HG03439 (cell line): Measurements from ENCODE around the gene MYO3B.
"Not testable (repeated sequence)": the region's sequence is repeated elsewhere in the genome, so short reads cannot be mapped to it uniquely, and the experiment has no call there.

Experiments used
- ATAC-seq: cut with Tn5 transposase; IDR thresholded peaks from one replicate; pipeline ENCODE4 v1.9.1; 2021; ENCODE audit warnings: mild to moderate bottlenecking, moderate library complexity; ENCODE audit not compliant: unreplicated experiment

MYO3B gene

GRCh38 chr2:170332676-170333402 lies 154.9 kb downstream of the MYO3B start:
- no peak for ATAC-seq

DNA sequence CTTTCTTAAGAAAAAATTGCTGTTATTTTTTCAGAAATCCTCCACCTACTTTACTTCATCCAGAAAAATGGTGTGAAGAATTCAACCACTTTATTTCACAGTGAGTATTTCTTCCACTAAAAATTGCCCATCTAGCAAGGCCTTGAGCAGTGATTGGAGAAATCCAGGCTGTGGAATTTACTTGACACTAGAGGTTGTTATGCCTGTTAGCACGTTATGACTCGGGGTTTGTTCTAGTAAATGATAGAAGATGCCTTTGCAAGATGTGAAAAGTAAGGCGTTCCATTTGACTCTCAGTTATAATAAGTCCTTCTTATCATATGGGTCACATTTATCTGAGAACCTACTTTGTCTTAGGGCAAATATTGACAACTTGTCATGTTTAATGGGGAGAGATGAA lies 157.4 kb downstream of the MYO3B start:
- no peak for ATAC-seq

DNA sequence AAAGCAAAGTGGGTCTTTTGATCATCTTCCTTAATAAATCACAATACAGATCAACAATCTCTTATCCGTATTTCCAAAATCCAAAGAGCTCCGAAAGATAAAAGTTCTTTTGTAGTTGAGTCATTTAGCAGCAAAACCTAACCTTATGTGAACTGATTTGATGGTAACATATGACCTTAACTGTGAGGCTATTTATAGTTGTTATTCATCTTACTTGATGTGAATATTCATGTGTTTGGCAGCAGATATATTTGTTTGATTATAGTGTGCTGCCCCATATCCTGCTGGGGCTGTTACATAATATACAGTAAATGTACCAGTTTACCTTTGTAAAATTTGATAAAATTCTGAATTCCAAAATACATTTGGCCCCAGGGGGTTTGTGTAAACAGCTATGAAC lies 158.5 kb downstream of the MYO3B start:
- ATAC-seq = no peak

GRCh38 chr2:170336916-170337315 lies 159.0 kb downstream of the MYO3B start:
- ATAC-seq = no peak

GRCh38 chr2:170339322-170339721 lies 161.4 kb downstream of the MYO3B start:
- ATAC-seq = no peak

GRCh38 chr2:170339750-170340692 lies 162.1 kb downstream of the MYO3B start:
- ATAC-seq = no peak

GRCh38 chr2:170340693-170341068 lies 162.7 kb downstream of the MYO3B start:
- no peak for ATAC-seq

- ATAC-seq = no peak
Measured at GRCh38 chr2:170341684-170342623, 164.0 kb downstream of the MYO3B start.

DNA sequence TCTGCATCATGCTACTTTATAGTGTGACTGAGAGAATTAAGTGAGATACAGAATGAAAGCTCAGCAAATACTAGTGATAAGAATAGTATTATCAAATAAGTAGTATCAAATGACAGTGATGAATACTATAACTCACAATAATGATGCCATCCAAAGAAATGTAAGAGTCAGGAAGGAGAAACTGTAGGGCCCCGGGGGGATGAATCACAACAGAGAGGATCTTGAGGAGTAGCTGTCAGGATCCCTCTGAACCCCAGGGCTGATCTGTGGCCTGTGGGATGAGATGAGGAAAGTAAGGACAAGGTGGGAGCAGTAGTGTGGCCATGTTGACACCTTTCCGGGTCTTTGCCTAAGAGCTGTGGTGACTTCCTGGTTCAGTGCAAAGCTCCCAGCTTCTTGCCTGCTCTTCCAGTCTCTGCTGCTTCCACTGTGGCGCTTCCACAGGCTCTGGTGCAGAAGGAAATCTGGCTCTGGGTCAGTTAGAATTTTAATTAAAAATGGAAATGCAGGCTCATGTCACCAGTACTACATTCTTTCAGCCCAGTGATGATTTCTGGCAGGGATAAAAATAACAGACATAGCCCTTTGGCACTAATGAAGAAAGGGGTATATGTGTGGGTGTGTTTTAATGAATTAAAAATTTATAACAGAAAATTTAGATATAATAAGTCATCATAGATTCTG lies 166.9 kb downstream of the MYO3B start:
- ATAC-seq = no peak

- no peak for ATAC-seq
Measured at GRCh38 chr2:170345607-170346006, 167.7 kb downstream of the MYO3B start.

DNA sequence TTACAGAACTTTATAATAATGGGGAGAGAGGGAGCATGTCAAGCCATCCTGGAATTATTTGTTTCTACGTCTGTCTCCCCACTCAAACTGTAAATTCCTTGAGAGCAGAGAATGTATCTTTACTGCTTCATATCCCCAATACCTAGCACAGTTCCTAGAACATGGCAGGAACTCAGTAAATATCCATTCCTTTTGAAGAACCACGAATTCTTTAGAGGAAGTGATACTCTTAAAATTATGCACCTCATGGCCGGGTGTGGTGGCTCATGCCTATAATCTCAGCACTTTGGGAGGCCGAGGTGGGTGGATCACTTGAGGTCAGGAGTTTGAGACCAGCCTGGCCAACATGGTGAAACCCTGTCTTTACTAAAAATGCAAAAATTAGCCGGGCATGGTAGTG lies 171.3 kb downstream of the MYO3B start:
- not testable (repeated sequence) for ATAC-seq

GRCh38 chr2:170350929-170351826 lies 173.2 kb downstream of the MYO3B start:
- ATAC-seq = no peak

DNA sequence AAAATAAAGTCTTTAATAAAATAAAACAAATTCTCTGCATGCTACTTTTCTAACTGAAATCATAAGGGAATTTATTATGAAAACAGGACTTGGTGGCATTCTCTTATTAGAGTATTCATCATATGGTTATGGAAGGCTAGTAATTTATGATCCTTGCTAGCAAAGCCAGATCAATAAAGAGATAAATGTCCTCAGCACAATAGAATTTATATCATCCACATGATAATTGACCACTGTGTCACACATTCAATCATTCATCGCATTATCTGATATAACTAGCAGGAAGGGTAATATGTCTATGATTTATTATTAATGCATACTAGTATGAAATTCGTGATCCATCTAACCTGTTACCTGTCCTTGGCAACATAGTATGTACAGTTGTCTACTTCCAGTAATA lies 175.8 kb downstream of the MYO3B start:
- ATAC-seq = no peak

DNA sequence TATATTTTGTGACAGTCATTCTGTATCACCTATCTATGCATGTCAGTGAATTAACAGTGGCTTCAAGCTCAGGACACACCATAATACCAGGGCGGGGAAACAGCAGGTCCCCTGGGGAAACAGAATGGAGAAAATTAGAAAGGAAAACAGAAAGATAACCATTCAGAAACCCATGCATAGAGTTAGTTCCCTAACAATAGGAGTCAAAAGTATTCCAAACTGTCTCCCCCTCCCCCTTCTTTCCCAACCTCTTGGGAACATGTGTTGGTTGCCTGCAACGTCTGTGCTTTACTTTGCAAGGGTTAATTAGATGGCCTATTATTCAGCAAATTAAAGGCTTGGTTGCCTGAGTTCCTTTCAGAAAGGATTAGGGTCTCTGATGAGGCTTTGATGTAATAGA lies 176.4 kb downstream of the MYO3B start:
- no peak for ATAC-seq

GRCh38 chr2:170354855-170355780 lies 177.2 kb downstream of the MYO3B start:
- no peak for ATAC-seq

DNA sequence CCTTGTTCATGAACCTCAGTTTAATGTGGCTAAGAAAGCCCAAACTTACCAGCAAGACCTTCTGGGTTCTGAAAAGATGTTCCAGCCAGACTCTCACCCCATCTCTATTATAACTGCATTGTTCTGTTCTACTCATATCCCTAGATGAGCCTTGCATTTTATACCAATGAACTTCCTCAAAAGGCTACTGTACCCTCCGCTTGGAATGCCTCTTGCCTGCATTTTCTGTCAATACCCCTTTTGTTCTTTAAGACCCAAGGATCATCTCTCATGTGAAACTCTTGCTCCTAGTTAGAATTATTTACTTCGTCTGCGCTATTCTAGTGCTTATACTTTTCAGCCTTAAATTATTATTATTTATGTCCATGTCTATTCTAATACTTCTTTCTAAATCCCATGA lies 181.5 kb downstream of the MYO3B start:
- no peak for ATAC-seq

GRCh38 chr2:170360546-170361089 lies 182.7 kb downstream of the MYO3B start:
- ATAC-seq = no peak
